Muscle layer of duodenum (tissue), 2 donors: Measurements from ENCODE around the gene VPS37D.
A peak's percentile ranks its signal among the peaks of the same experiment; 100 is the strongest.
"Not testable (repeated sequence)": the region's sequence is repeated elsewhere in the genome, so short reads cannot be mapped to it uniquely, and the experiment has no call there.

Experiments
- H3K27ac ChIP-seq: one replicate; pipeline ENCODE4 v1.7.0; 2013; ENCODE audit warnings: mild to moderate bottlenecking, low read length
- H3K27me3 ChIP-seq: one replicate; pipeline ENCODE4 v1.7.0; 2013; ENCODE audit warnings: low read depth, mild to moderate bottlenecking, control low read depth, low read length
- H3K36me3 ChIP-seq, 2 donors: one replicate each; pipeline ENCODE4 v1.7.0; 2013; ENCODE audit warnings: low read length in 2 of 2, control low read depth in 1 of 2, mild to moderate bottlenecking in 1 of 2; ENCODE audit not compliant: insufficient read depth in 2 of 2, control insufficient read depth in 1 of 2
- H3K4me1 ChIP-seq, 2 donors: one replicate each; pipeline ENCODE4 v1.7.0; 2013; ENCODE audit warnings: low read length in 2 of 2, mild to moderate bottlenecking in 2 of 2, control low read depth in 1 of 2, moderate library complexity in 1 of 2; ENCODE audit not compliant: insufficient read depth in 2 of 2, control insufficient read depth in 1 of 2
- H3K4me3 ChIP-seq, 2 donors: one replicate each; pipeline ENCODE4 v1.7.0; 2013; ENCODE audit warnings: low read length in 2 of 2, low read depth in 1 of 2, mild to moderate bottlenecking in 1 of 2
- H3K9me3 ChIP-seq, 2 donors: one replicate each; pipeline ENCODE4 v1.7.0; 2013; ENCODE audit warnings: low read length in 2 of 2, control low read depth in 1 of 2, mild to moderate bottlenecking in 1 of 2; ENCODE audit not compliant: control insufficient read depth in 1 of 2
- donor health status: healthy.

VPS37D gene

GRCh38 chr7:73669288-73669701 lies 1.7 kb downstream of the VPS37D start:
- Histone ChIP-seq H3K27me3 (no peaks in the 10 kb centered on the region), H3K9me3 (no peaks in the 10 kb centered on the region), H3K4me1 (peaks cover 0 to 15% of the 10 kb centered on the region in 2 donors), H3K36me3 (no peaks in the 10 kb centered on the region), H3K27ac (no peak overlapping the region), H3K4me3 (no peak overlapping the region)

GRCh38 chr7:73669858-73670385 lies 2.3 kb downstream of the VPS37D start:
- H3K27ac ChIP-seq, result no peak overlapping the region
- H3K4me3 ChIP-seq, result no peak overlapping the region
- H3K27me3 ChIP-seq, result no peaks in the 10 kb centered on the region

GRCh38 chr7:73671322-73671661 lies 3.7 kb downstream of the VPS37D start:
- Histone ChIP-seq H3K4me3 (no peak overlapping the region), H3K4me1 (peaks cover 0 to 15% of the 10 kb centered on the region in 2 donors), H3K36me3 (no peaks in the 10 kb centered on the region), H3K27me3 (no peaks in the 10 kb centered on the region), H3K27ac (no peak overlapping the region), H3K9me3 (no peaks in the 10 kb centered on the region)

More at GRCh38 chr7:73669858-73670385, 2.3 kb downstream of the VPS37D start:
- Histone ChIP-seq H3K36me3 (no peaks in the 10 kb centered on the region), H3K9me3 (no peaks in the 10 kb centered on the region), H3K4me1 (peaks cover 0 to 15% of the 10 kb centered on the region in 2 donors)

GRCh38 chr7:73671857-73672445 lies 4.3 kb downstream of the VPS37D start:
- Histone ChIP-seq H3K27ac (no peak overlapping the region), H3K36me3 (no peaks in the 10 kb centered on the region), H3K9me3 (no peaks in the 10 kb centered on the region), H3K4me3 (no peak overlapping the region), H3K4me1 (peaks cover 0 to 15% of the 10 kb centered on the region in 2 donors), H3K27me3 (no peaks in the 10 kb centered on the region)

- Histone ChIP-seq H3K4me3 (no peak overlapping the region), H3K4me1 (peaks cover 0 to 3% of the 10 kb centered on the region in 2 donors), H3K27ac (no peak overlapping the region), H3K27me3 (no peaks in the 10 kb centered on the region), H3K9me3 (no peaks in the 10 kb centered on the region), H3K36me3 (peaks cover 0 to 17% of the 10 kb centered on the region in 2 donors)
Observed at GRCh38 chr7:73674468-73675124, 7.0 kb downstream of the VPS37D start.

- H3K9me3 ChIP-seq, H3K27ac ChIP-seq, H3K4me3 ChIP-seq, H3K27me3 ChIP-seq: not testable (repeated sequence)
- Histone ChIP-seq H3K4me1 (peaks cover 2 to 11% of the 10 kb centered on the region in 2 donors), H3K36me3 (peaks cover 0 to 20% of the 10 kb centered on the region in 2 donors)
Observed at GRCh38 chr7:73676062-73676461, 8.4 kb downstream of the VPS37D start.

- Histone ChIP-seq H3K36me3 (peaks cover 0 to 20% of the 10 kb centered on the region in 2 donors), H3K27ac (no peak overlapping the region), H3K4me1 (peaks cover 10 to 30% of the 10 kb centered on the region in 2 donors), H3K27me3 (no peaks in the 10 kb centered on the region), H3K9me3 (no peaks in the 10 kb centered on the region), H3K4me3 (no peak overlapping the region)
Observed at GRCh38 chr7:73678862-73679261, 11.2 kb downstream of the VPS37D start.

- Histone ChIP-seq H3K27me3 (no peaks in the 10 kb centered on the region), H3K36me3 (peaks cover 0 to 20% of the 10 kb centered on the region in 2 donors), H3K27ac (no peak overlapping the region), H3K4me1 (peaks cover 10 to 35% of the 10 kb centered on the region in 2 donors), H3K9me3 (no peaks in the 10 kb centered on the region), H3K4me3 (no peak overlapping the region)
Observed at GRCh38 chr7:73679709-73680108, 12.1 kb downstream of the VPS37D start.

- Histone ChIP-seq H3K27ac (no peak overlapping the region), H3K36me3 (peaks cover 0 to 20% of the 10 kb centered on the region in 2 donors), H3K4me1 (peaks cover 10 to 35% of the 10 kb centered on the region in 2 donors), H3K27me3 (no peaks in the 10 kb centered on the region), H3K9me3 (no peaks in the 10 kb centered on the region), H3K4me3 (no peak overlapping the region)
Observed at GRCh38 chr7:73680501-73680900, 12.9 kb downstream of the VPS37D start.

GRCh38 chr7:73681031-73681430 lies 13.4 kb downstream of the VPS37D start:
- Histone ChIP-seq H3K27me3 (no peaks in the 10 kb centered on the region), H3K4me3 (peak overlapping the region in 1 of 2 donors; percentile 97), H3K4me1 (peaks cover 10 to 35% of the 10 kb centered on the region in 2 donors), H3K36me3 (peaks cover 0 to 20% of the 10 kb centered on the region in 2 donors), H3K9me3 (no peaks in the 10 kb centered on the region), H3K27ac (no peak overlapping the region)

- Histone ChIP-seq H3K36me3 (peaks cover 4 to 32% of the 10 kb centered on the region in 2 donors), H3K27ac (peak overlapping the region; percentile 84), H3K27me3 (no peaks in the 10 kb centered on the region), H3K4me1 (peaks cover 10 to 35% of the 10 kb centered on the region in 2 donors), H3K9me3 (no peaks in the 10 kb centered on the region), H3K4me3 (peak overlapping the region; percentile 93 to 97)
Observed at GRCh38 chr7:73682745-73683055, 15.1 kb downstream of the VPS37D start.
